WERI-Rb-1 (cell line): Measurements from ENCODE around the gene TTC23.

ENCODE experiments used
- DNase-seq: peaks from one replicate; pipeline ENCODE4 v3.0.0-alpha.2; 2020
- H3K27ac ChIP-seq: fragments of 250-450 bp; sonication (Bioruptor Pico); 2 replicates; pipeline ENCODE4 v1.5.1; 2020; ENCODE audit warnings: mild to moderate bottlenecking, moderate library complexity
- H3K27me3 ChIP-seq: fragments of 250-450 bp; sonication (Bioruptor Pico); 2 replicates; pipeline ENCODE4 v1.5.1; 2021; ENCODE audit warnings: mild to moderate bottlenecking, low read depth, moderate library complexity; ENCODE audit not compliant: insufficient read depth, severe bottlenecking
- H3K36me3 ChIP-seq: fragments of 250-450 bp; sonication (Bioruptor Pico); 2 replicates; pipeline ENCODE4 v1.5.1; 2020; ENCODE audit warnings: mild to moderate bottlenecking, moderate library complexity
- H3K4me3 ChIP-seq: 2 replicates; pipeline ENCODE4 v1.5.1; 2011; ENCODE audit warnings: low read depth, mild to moderate bottlenecking, control low read depth, low read length
- H3K9me3 ChIP-seq: fragments of 250-450 bp; sonication (Bioruptor Pico); 2 replicates; pipeline ENCODE4 v1.5.1; 2021; ENCODE audit warnings: mild to moderate bottlenecking, moderate library complexity; ENCODE audit not compliant: severe bottlenecking
- CTCF ChIP-seq: IDR thresholded peaks from 2 replicates; pipeline ENCODE4 v1.5.1; 2011; ENCODE audit warnings: low read depth, mild to moderate bottlenecking, control low read depth, inconsistent platforms, low read length

TTC23 gene

DNA sequence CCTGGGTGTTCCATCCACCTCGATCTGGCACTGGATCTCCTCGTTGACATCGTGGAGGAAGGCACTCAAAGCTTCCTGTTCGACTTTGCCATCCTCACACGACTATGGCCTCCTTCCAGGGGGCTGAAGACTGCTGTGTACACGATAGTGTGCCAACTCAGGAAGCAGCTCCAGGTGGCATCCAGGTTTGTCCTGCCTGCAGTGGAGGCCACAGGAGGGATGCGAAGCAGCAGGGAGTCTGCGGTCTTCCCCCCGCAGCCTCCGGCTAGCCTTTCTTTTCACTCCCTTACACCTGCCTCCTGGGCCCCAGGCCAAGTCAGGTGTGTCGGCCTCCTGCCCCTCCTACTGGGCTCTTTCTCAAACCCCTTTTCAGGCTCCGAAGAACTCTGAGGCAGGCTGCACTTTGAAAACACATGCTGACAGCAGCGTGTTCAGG, 112.3 kb downstream of the TTC23 start:
- Histone ChIP-seq H3K27me3 (no peaks in the 10 kb centered on the region), H3K36me3 (peaks cover 26% of the 10 kb centered on the region), H3K27ac (no peak overlapping the region), H3K4me3 (no peak overlapping the region), H3K9me3 (no peaks in the 10 kb centered on the region)
- no peak for DNase-seq
- no peak for TF ChIP-seq CTCF

DNA sequence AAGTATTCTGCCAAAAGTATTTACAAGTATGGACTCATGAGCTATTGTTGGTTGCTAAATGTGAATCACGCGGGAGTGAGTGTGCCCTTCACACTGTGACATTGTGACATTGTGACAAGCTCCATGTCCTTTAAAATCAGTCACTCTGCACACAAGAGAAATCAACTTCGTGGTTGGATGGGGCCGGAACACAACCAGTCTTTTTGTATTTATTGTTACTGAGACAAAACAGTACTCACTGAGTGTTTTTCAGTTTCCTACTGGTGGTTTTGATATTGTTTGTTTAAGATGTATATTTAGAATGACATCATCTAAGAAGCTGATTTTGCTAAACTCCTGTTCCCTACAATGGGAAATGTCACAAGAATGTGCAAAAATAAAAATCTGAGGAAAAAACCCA, 114.2 kb downstream of the TTC23 start:
- Histone ChIP-seq H3K4me3 (no peak overlapping the region), H3K36me3 (peaks cover 43% of the 10 kb centered on the region), H3K27ac (no peak overlapping the region), H3K27me3 (no peaks in the 10 kb centered on the region), H3K9me3 (no peaks in the 10 kb centered on the region)
- DNase-seq = no peak
- TF ChIP-seq CTCF = no peak

GRCh38 chr15:99134317-99134821, 115.0 kb downstream of the TTC23 start:
- no peak for TF ChIP-seq CTCF
- Histone ChIP-seq H3K36me3 (peaks cover 51% of the 10 kb centered on the region), H3K9me3 (no peaks in the 10 kb centered on the region), H3K4me3 (no peak overlapping the region), H3K27me3 (no peaks in the 10 kb centered on the region), H3K27ac (no peak overlapping the region)
- no peak for DNase-seq

DNA sequence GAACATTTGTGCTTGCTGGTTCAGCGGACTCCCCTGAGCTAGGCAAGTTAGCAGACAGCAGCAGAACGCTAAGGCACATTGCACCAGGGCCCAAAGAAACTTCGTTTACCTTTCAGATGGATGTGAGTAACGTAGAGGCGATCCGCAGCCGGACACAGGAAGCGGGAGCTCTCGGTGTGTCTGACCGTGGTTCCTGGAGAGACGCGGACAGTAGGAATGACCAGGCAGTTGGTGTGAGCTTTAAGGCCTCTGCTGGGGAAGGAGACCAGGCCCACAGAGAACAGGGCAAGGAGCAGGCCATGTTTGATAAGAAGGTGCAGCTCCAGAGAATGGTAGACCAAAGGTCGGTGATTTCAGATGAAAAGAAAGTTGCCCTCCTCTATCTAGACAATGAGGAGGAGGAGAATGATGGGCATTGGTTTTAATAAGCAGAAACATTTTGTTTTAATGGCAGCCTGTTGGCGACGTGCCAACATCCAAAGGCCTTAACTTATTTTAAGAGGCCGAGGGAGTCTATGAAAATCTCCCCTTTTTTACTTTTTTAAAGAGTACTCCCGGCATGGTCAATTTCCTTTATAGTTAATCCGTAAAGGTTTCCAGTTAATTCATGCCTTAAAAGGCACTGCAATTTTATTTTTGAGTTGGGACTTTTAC, 116.6 kb downstream of the TTC23 start:
- H3K9me3 ChIP-seq = no peaks in the 10 kb centered on the region
- no peak for DNase-seq
- H3K36me3 ChIP-seq = peaks cover 65% of the 10 kb centered on the region
- H3K4me3 ChIP-seq = no peak overlapping the region
- no peak for TF ChIP-seq CTCF
- no peaks in the 10 kb centered on the region for H3K27me3 ChIP-seq
- no peak overlapping the region for H3K27ac ChIP-seq

- H3K9me3 ChIP-seq = no peaks in the 10 kb centered on the region
- H3K36me3 ChIP-seq = peaks cover 71% of the 10 kb centered on the region
- TF ChIP-seq CTCF = no peak
- no peak overlapping the region for H3K27ac ChIP-seq
- no peaks in the 10 kb centered on the region for H3K27me3 ChIP-seq
- H3K4me3 ChIP-seq = no peak overlapping the region
- no peak for DNase-seq
These were observed 117.3 kb downstream of the TTC23 start for GRCh38 chr15:99132122-99132521.
